ACHN (cell line): Measurements from ENCODE around the gene CYFIP1.

Experiments
- DNase-seq: peaks from one replicate; pipeline ENCODE4 v3.0.0-alpha.2; 2015
- in situ Hi-C: cut with HindIII; loops from 2 replicates; pipeline ENCODE4 v1.10.0; 2017; ENCODE audit warnings: low sequenced_read_pairs, low pct_ligation_motif_present, low pct_unique_long_range_greater_than_20kb

Gene CYFIP1

GRCh38 chr15:22881739-22882440 is 98.3 kb downstream of the CYFIP1 start:
- no peak for DNase-seq
- in situ Hi-C loops: no loop called here

- no peak for DNase-seq
- in situ Hi-C loops: no loop called here
Observed at GRCh38 chr15:22880981-22881738, 99.0 kb downstream of the CYFIP1 start.

GRCh38 chr15:22880068-22880980 is 99.8 kb downstream of the CYFIP1 start:
- in situ Hi-C loops: no loop called here
- no peak for DNase-seq

- no peak for DNase-seq
- in situ Hi-C loops: no loop called here
Observed at GRCh38 chr15:22878103-22878502, 102.1 kb downstream of the CYFIP1 start.

- no peak for DNase-seq
- in situ Hi-C loops: no loop called here
Observed at GRCh38 chr15:22877607-22878006, 102.6 kb downstream of the CYFIP1 start.

- in situ Hi-C loops: no loop called here
- no peak for DNase-seq
Observed at GRCh38 chr15:22877117-22877516, 103.1 kb downstream of the CYFIP1 start.

- in situ Hi-C loops: no loop called here
- no peak for DNase-seq
Observed at GRCh38 chr15:22874966-22875365, 105.2 kb downstream of the CYFIP1 start.

GRCh38 chr15:22874256-22874655 is 105.9 kb downstream of the CYFIP1 start:
- no peak for DNase-seq
- in situ Hi-C loops: no loop called here

GRCh38 chr15:22873841-22874240 is 106.3 kb downstream of the CYFIP1 start:
- no peak for DNase-seq
- in situ Hi-C loops: no loop called here

- peak; percentile 69 for DNase-seq
- in situ Hi-C loops: no loop called here
Observed at GRCh38 chr15:22872936-22873701, 107.0 kb downstream of the CYFIP1 start.

GRCh38 chr15:22871481-22872086 is 108.6 kb downstream of the CYFIP1 start:
- in situ Hi-C loops: no loop called here
- no peak for DNase-seq

- no peak for DNase-seq
- in situ Hi-C loops: no loop called here
Observed at GRCh38 chr15:22870865-22871264, 109.3 kb downstream of the CYFIP1 start.

GRCh38 chr15:22869856-22870255 is 110.3 kb downstream of the CYFIP1 start:
- DNase-seq: no peak
- in situ Hi-C loops: no loop called here

GRCh38 chr15:22868928-22869327 is 111.2 kb downstream of the CYFIP1 start:
- DNase-seq: no peak
- in situ Hi-C loops: no loop called here

- no peak for DNase-seq
- in situ Hi-C loops: no loop called here
Observed at GRCh38 chr15:22868495-22868894, 111.7 kb downstream of the CYFIP1 start.

GRCh38 chr15:22867886-22868285 is 112.3 kb downstream of the CYFIP1 start:
- no peak for DNase-seq
- in situ Hi-C loops: no loop called here

GRCh38 chr15:22866079-22866478 is 114.1 kb downstream of the CYFIP1 start:
- DNase-seq: no peak
- in situ Hi-C loops: no loop called here

- in situ Hi-C loops: no loop called here
- no peak for DNase-seq
Observed at GRCh38 chr15:22863356-22863755, 116.8 kb downstream of the CYFIP1 start.
